Uterus (tissue), 4 donors: ENCODE results near the gene RAI1. TPM values are rescaled to one million over a fixed set of nuclear protein-coding genes. Genes with fewer than 3 reads are reported as not detected.

Source experiments
- DNase-seq, 2 donors: peaks; one replicate each; pipeline ENCODE4 v3.0.0-alpha.2; 2019 to 2020
- H3K27ac ChIP-seq, 2 donors: fragments of 200-600 bp; sonication (generic); 1 replicate in 1 of 2; 2 replicates in 1 of 2; pipeline ENCODE4 v1.5.1; 2016 to 2018
- H3K27me3 ChIP-seq, 2 donors: fragments of 200-600 bp; sonication (generic); one replicate each; pipeline ENCODE4 v1.5.1; 2018 to 2019; ENCODE audit warnings: control low read depth in 1 of 2
- H3K36me3 ChIP-seq, 2 donors: fragments of 200-600 bp; sonication (generic); one replicate each; pipeline ENCODE4 v1.5.1; 2019; ENCODE audit warnings: control low read depth in 1 of 2
- H3K4me1 ChIP-seq, 2 donors: fragments of 200-600 bp; sonication (generic); one replicate each; pipeline ENCODE4 v1.5.1; 2018 to 2019; ENCODE audit warnings: control low read depth in 1 of 2
- H3K4me3 ChIP-seq, 2 donors: fragments of 200-600 bp; sonication (generic); 1 replicate in 1 of 2; 2 replicates in 1 of 2; pipeline ENCODE4 v1.5.1; 2018 to 2019; ENCODE audit warnings: mild to moderate bottlenecking in 1 of 2
- H3K9me3 ChIP-seq, 2 donors: fragments of 200-600 bp; sonication (generic); one replicate each; pipeline ENCODE4 v1.5.1; 2019; ENCODE audit warnings: control low read depth in 1 of 2
- CTCF ChIP-seq, 4 experiments: fragments of 200-600 bp in 2 of 4; fragments of 450-650 bp in 2 of 4; sonication (generic) in 2 of 4; IDR thresholded peaks; one replicate each; pipeline ENCODE4 v1.5.1; 2016 to 2019; ENCODE audit warnings: antibody characterized with exemption in 4 of 4, mild to moderate bottlenecking in 2 of 4, moderate library complexity in 1 of 4
- POLR2A ChIP-seq, 2 donors: fragments of 450-650 bp; IDR thresholded peaks; one replicate each; pipeline ENCODE4 v1.6.1; 2016; ENCODE audit warnings: antibody characterized with exemption in 2 of 2, mild to moderate bottlenecking in 1 of 2, moderate library complexity in 1 of 2
- intact Hi-C: fragments of 100-400 bp; cut with DNase I; formaldehyde crosslinking; loops from one replicate; pipeline ENCODE4 v1.15.1; 2023; ENCODE audit warnings: low total_unique reads
- total RNA-seq, 4 donors: library from RNA; depleted of rRNA in 3 of 4; stranded (reverse); fragments of >200 nt in 3 of 4; gene quantifications; one replicate each; pipeline versions ENCODE4 v1.1.0 to v1.2.4, GENCODE V29; 2014 to 2023
- donor health status: DM: yes; HTN: yes; CAD: no.

Gene RAI1
- total RNA-seq, 4 donors from 2014 or later = 10.0 to 66.1 (median 15.3) TPM

- peak in 1 of 2 donors; percentile 41 for DNase-seq
- no peaks in the 10 kb centered on the region for H3K36me3 ChIP-seq
- intact Hi-C loops = no loop called here
- H3K27ac ChIP-seq = peak overlapping the region; percentile 65 to 86
- H3K27me3 ChIP-seq = no peaks in the 10 kb centered on the region
- H3K4me3 ChIP-seq = peak overlapping the region; percentile 26 to 31
- no peaks in the 10 kb centered on the region for H3K9me3 ChIP-seq
- TF ChIP-seq CTCF (IDR thresholded peaks at IDR 0.05) (no peak), POLR2A (IDR thresholded peaks at IDR 0.05) (no peak)
- H3K4me1 ChIP-seq = peaks cover 15 to 32% of the 10 kb centered on the region in 2 donors
Observed at GRCh38 chr17:17824119-17824782, 143.0 kb downstream of the RAI1 start.

GRCh38 chr17:17824783-17825614 lies 143.7 kb downstream of the RAI1 start:
- DNase-seq = peak in 1 of 2 donors; percentile 31
- H3K9me3 ChIP-seq = no peaks in the 10 kb centered on the region
- no peak overlapping the region for H3K4me3 ChIP-seq
- H3K27me3 ChIP-seq = no peaks in the 10 kb centered on the region
- peaks cover 15 to 34% of the 10 kb centered on the region in 2 donors for H3K4me1 ChIP-seq
- intact Hi-C loops = no loop called here
- TF ChIP-seq CTCF (IDR thresholded peaks at IDR 0.05) (no peak), POLR2A (IDR thresholded peaks at IDR 0.05) (no peak)
- peak overlapping the region; percentile 65 to 86 for H3K27ac ChIP-seq
- H3K36me3 ChIP-seq = no peaks in the 10 kb centered on the region

- no peak for DNase-seq
- H3K27ac ChIP-seq = peak overlapping the region in 1 of 2 donors; percentile 86
- H3K4me1 ChIP-seq = peaks cover 15 to 36% of the 10 kb centered on the region in 2 donors
- H3K4me3 ChIP-seq = no peak overlapping the region
- TF ChIP-seq POLR2A (IDR thresholded peaks at IDR 0.05) (no peak), CTCF (IDR thresholded peaks at IDR 0.05) (no peak)
- no peaks in the 10 kb centered on the region for H3K36me3 ChIP-seq
- H3K9me3 ChIP-seq = no peaks in the 10 kb centered on the region
- H3K27me3 ChIP-seq = no peaks in the 10 kb centered on the region
- intact Hi-C loops = no loop called here
Observed at GRCh38 chr17:17826342-17826713, 145.1 kb downstream of the RAI1 start.

- intact Hi-C loops = no loop called here
Observed at GRCh38 chr17:17826942-17827785, 145.9 kb downstream of the RAI1 start.

More at GRCh38 chr17:17826942-17827785, 145.9 kb downstream of the RAI1 start:
- Histone ChIP-seq H3K4me3 (no peak overlapping the region), H3K27me3 (no peaks in the 10 kb centered on the region), H3K9me3 (no peaks in the 10 kb centered on the region), H3K27ac (no peak overlapping the region), H3K36me3 (no peaks in the 10 kb centered on the region), H3K4me1 (peaks cover 15 to 40% of the 10 kb centered on the region in 2 donors)
- TF ChIP-seq POLR2A (IDR thresholded peaks at IDR 0.05) (no peak), CTCF (IDR thresholded peaks at IDR 0.05) (no peak)
- no peak for DNase-seq
